Inflammatory macrophage treated with lipopolysaccharide for 1 hour (primary cell): ENCODE results near the gene PDLIM5.
"Not testable (repeated sequence)": the region's sequence is repeated elsewhere in the genome, so short reads cannot be mapped to it uniquely, and the experiment has no call there.

Experiments
- DNase-seq, 2 donors: peaks; one replicate each; pipeline ENCODE4 v3.0.0-alpha.2; 2020 to 2022

The PDLIM5 gene

GRCh38 chr4:94531991-94532789, 80.4 kb downstream of the PDLIM5 start:
- DNase-seq, result no peak

DNA sequence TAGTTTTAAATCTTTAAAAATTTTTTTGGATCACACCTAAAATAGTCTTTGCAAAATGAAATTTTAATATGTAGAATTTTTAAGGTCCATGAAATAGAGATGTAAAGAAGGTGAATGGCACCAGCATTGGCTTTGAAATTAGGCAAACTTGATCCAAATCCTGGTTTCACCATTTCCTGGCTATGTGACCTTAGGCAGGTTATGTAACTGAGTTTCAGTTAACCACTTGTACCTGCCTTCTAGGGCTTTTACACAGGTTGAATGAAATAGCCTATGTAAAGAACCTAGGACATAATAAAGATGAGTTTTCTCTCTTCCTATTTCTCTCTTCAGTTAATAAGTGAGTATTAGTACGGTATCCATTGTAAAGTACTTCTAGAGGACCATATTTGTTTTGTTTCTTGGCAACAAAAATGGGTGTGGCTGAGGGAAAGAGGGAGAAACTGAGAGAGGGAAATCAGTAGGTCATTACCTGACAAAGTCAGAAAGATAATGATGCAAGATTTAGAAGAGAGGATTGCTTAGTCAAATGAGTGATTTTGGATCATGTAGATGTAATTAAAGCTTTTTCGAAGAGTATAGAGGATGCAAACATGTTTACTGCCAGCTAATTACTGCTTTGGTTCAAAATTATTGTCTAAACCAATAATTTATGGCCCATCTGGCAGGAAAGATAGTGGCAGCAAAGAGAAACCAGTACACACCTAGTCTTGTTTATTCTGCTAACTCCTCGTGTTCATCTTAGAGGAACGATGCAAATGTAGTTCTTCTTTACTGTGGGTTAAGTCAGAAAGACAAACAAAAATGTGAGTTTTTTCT, 81.9 kb downstream of the PDLIM5 start:
- no peak for DNase-seq

DNA sequence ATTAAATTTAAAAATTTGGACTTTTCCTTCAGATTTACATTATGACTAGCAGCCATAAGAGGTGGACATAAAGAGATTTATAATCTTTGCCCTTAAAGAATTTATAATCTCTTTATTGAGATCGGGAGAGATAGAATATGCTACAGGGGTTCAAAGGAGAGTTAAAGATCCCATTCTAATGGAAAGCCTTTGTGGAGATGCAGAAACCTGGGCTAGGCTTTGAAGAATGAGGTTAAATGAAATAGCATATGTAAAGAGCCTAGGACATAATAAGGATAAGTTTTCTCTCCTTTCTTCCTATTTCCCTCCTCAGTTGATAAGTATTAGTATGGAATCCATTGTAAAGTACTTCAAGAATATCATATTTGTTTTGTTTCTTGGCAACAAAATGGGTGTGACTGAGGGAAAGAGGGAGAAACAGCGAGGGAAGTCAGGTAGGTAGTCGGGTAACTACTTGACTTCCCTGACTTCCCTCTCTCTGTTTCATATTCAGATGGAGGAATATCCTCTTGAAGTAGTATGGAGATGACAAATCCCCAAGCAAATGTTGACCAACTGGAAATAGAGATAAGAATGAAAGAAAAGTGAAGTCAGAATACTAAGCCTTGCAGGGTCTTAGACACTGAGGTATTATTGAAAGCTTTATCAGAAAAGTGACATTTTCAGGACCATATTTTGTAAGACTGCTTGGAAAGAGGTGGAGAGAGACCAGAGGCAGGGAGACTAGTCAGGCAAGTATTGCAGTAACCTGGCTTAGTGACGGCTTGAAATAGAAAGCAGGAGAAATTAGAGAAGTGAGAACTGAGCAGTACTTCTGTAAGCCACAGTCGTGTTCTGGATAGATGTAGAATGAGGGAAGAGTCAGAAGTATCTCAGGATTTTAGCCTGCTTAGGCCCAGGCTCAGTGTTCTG, 82.9 kb downstream of the PDLIM5 start:
- DNase-seq, result peak; percentile 56 to 58

DNA sequence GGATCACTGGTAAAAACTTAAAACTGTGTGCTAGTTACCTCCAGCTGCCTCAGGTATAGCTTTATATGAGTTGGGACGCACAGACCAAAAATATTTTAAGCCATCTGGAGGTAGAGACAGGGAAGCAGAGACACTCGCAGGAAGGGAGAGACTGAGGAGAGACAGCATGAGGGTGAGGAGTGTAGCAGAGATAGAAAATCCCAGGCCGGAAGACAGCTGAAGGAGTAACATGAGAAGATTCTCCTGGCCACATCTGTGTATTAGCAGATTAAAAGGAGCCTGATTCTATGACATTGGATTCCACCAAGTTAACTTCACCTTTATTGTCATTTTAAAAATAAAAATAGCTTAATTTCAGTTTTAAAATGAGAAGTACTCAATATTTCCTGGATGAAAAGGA, 84.3 kb downstream of the PDLIM5 start:
- DNase-seq, result no peak

- DNase-seq, result no peak
These were observed 85.1 kb downstream of the PDLIM5 start for GRCh38 chr4:94536649-94537469.

GRCh38 chr4:94537921-94538628, 86.3 kb downstream of the PDLIM5 start:
- DNase-seq, result no peak

DNA sequence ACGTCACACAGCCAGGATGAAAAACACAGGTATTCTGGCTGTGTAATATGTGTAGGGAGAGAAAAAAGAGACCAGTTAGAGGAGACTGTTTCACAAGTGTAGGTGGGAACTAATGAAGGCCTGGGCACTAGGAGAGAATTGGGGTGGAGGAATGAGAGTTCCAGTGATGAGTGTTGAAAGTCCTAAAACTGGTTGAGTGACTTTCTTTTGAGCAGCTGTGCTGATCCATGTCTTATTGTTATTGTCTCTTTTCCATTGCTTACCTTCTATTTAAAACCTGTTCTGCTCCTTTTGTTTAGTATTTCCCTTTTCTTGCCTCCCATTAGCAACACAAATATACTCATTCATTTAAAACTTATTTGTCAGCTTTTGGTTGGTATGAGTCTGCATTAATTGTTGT, 88.7 kb downstream of the PDLIM5 start:
- no peak for DNase-seq

- DNase-seq, result no peak
These were observed 93.1 kb downstream of the PDLIM5 start for GRCh38 chr4:94544811-94545210.

- no peak for DNase-seq
These were observed 93.6 kb downstream of the PDLIM5 start for GRCh38 chr4:94545296-94545695.

DNA sequence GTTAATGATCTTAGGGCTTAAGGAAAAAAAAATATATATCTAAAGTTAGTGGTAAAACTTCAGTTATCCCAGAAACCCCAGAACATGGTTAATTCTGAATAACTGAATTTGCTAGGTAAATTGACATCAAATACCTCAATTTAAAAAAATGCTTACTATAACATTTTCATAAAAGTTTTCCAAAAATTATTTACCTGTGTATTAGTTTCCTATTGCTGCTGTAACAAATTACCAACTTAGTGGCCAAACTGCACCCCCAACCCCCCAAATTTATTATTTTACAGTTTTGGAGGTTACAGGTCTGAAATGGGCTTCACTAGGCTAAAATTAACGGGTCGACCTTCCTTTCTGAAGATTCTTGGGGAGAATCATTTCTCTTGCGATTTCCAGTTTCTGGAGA, 95.2 kb downstream of the PDLIM5 start:
- DNase-seq, result no peak

GRCh38 chr4:94548571-94548970, 96.8 kb downstream of the PDLIM5 start:
- DNase-seq, result peak; percentile 84 to 91

- no peak for DNase-seq
These were observed 98.6 kb downstream of the PDLIM5 start for GRCh38 chr4:94550352-94550751.

GRCh38 chr4:94550851-94551250, 99.1 kb downstream of the PDLIM5 start:
- DNase-seq, result no peak

DNA sequence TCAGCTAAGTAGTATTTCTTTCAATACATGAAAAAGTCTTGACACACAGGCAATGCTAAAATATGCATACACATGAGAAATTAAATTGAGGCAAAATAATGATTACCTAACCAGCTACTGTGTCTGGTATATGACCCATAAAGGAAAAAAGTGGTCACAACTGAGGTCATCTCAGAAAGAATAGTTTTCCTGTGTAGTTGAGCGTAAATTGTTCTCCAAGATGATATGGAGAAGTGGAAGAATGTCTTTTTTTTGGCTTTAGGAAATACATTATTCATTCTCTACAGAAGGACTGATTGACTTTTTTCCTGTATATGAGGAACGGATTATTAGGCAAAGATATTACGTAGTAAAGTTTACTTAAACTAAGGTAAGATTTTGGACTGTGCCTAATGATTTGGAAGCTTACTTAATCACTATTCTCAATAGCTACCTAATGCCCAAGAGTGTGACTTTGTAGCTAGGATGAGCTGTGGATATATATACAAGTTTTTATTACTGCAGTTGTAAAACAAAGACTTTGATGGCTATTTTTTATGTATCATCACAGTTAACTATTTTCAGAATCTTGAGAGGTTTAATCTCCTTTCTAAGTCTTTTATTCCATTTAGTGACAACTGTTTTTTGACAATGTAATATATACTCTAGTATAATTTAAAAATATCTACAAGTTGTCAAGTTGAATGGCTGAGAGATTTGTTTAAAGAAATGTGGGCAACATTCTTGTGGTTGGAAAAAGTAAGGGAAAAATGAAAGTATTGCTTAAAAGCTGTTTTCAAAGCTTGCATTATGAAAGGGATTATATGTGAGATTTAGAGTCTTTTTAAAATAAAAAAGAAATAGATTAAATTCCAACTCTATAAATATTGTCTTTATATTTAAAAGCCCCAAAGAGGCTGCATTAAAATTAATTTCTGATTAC, 100.2 kb downstream of the PDLIM5 start:
- DNase-seq, result no peak

GRCh38 chr4:94556047-94556446, 104.3 kb downstream of the PDLIM5 start:
- DNase-seq, result not testable (repeated sequence)

DNA sequence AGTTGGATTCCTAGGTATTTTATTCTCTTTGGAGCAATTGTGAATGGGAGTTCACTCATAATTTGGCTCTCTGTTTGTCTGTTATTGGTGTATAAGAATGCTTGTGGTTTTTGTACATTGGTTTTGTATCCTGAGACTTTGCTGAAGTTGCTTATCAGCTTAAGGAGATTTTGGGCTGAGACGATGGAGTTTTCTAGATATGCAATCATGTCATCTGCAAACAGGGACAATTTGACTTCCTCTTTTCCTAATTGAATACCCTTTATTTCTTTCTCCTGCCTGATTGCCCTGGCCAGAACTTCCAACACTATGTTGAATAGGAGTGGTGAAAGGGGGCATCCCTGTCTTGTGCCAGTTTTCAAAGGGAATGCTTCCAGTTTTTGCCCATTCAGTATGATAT, 105.9 kb downstream of the PDLIM5 start:
- not testable (repeated sequence) for DNase-seq

- no peak for DNase-seq
These were observed 106.7 kb downstream of the PDLIM5 start for GRCh38 chr4:94558392-94558904.

DNA sequence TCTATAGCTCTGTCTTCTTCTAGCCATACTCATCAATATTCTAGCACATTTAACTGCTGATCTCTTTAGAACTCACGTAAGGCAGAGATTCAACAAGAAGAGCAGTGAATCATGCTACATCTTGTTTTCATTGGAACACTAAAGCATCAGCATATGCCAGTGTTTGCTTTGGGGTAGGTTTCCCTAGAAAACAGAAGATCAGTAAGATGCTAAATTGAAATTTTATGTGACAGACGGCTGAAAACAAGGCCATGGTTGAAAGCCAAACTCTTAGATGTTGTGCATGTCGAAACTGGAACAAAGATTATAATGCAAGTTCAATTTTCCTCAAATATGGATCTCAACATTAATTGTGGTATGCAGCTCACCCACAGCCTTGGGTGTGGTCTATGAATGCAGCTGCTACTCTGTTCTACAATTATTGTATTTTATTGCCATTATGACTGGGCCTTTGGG, 107.6 kb downstream of the PDLIM5 start:
- no peak for DNase-seq

GRCh38 chr4:94561249-94562024, 109.7 kb downstream of the PDLIM5 start:
- no peak for DNase-seq
